Lower lobe of right lung (tissue), 2 donors: ENCODE results near the gene GFAP. TPM values are rescaled to one million over a fixed set of nuclear protein-coding genes. Genes with fewer than 3 reads are reported as not detected.

Experiments
- ATAC-seq, 2 donors: fragments of 200-7000 bp; cut with Tn5 transposase; one replicate each; pipeline ENCODE4 v1.9.1; 2020 to 2022; ENCODE audit warnings: mild to moderate bottlenecking in 2 of 2, moderate library complexity in 2 of 2
- DNase-seq: peaks from one replicate; pipeline ENCODE4 v3.0.0-alpha.2; 2020
- H3K27ac ChIP-seq: fragments of 200-600 bp; one replicate; pipeline ENCODE4 v1.8.0; 2022
- H3K27me3 ChIP-seq: fragments of 200-600 bp; one replicate; pipeline ENCODE4 v1.8.0; 2022; ENCODE audit warnings: low read depth
- H3K36me3 ChIP-seq: fragments of 200-600 bp; one replicate; pipeline ENCODE4 v1.8.0; 2022; ENCODE audit warnings: mild to moderate bottlenecking
- H3K4me1 ChIP-seq: fragments of 200-600 bp; one replicate; pipeline ENCODE4 v1.8.0; 2022
- H3K4me3 ChIP-seq: fragments of 200-600 bp; one replicate; pipeline ENCODE4 v1.8.0; 2022; ENCODE audit warnings: mild to moderate bottlenecking
- H3K9me3 ChIP-seq: fragments of 200-600 bp; one replicate; pipeline ENCODE4 v1.8.0; 2022
- intact Hi-C: fragments of 100-400 bp; cut with DNase I; formaldehyde crosslinking; loops from one replicate; pipeline ENCODE4 v1.11.0; 2022
- total RNA-seq: library from RNA; stranded (reverse); fragmentation: NEBNext Ultra II Directional; extraction: Animal tissue kit (Norgen Biotek cat#: 25700); gene quantifications from one replicate; pipeline ENCODE4 v1.2.1, GENCODE V29; 2021
- TF ChIP-seq, protein P1 (sequence below): fragments of 200-600 bp; IDR thresholded peaks from one replicate; pipeline ENCODE4 v1.8.0; 2022; ENCODE audit warnings: antibody characterized with exemption, mild to moderate bottlenecking
- donor health status: DM: no; HTN: yes; CAD: no; lungs with severe emphysema.

GFAP gene
- total RNA-seq, 1 donor from 2014 or later = not detected

- Histone ChIP-seq H3K4me1 (peaks cover 10% of the 10 kb centered on the region), H3K9me3 (no peaks in the 10 kb centered on the region), H3K36me3 (no peaks in the 10 kb centered on the region), H3K27ac (no peak overlapping the region), H3K27me3 (peaks cover 7% of the 10 kb centered on the region), H3K4me3 (no peak overlapping the region)
- TF ChIP-seq, protein P1, sequence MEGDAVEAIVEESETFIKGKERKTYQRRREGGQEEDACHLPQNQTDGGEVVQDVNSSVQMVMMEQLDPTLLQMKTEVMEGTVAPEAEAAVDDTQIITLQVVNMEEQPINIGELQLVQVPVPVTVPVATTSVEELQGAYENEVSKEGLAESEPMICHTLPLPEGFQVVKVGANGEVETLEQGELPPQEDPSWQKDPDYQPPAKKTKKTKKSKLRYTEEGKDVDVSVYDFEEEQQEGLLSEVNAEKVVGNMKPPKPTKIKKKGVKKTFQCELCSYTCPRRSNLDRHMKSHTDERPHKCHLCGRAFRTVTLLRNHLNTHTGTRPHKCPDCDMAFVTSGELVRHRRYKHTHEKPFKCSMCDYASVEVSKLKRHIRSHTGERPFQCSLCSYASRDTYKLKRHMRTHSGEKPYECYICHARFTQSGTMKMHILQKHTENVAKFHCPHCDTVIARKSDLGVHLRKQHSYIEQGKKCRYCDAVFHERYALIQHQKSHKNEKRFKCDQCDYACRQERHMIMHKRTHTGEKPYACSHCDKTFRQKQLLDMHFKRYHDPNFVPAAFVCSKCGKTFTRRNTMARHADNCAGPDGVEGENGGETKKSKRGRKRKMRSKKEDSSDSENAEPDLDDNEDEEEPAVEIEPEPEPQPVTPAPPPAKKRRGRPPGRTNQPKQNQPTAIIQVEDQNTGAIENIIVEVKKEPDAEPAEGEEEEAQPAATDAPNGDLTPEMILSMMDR = no peak
- ATAC-seq (no peak), DNase-seq (no peak)
- intact Hi-C loops = no loop called here
These were observed 27.2 kb upstream of the GFAP start for GRCh38 chr17:44942456-44942855.

DNA sequence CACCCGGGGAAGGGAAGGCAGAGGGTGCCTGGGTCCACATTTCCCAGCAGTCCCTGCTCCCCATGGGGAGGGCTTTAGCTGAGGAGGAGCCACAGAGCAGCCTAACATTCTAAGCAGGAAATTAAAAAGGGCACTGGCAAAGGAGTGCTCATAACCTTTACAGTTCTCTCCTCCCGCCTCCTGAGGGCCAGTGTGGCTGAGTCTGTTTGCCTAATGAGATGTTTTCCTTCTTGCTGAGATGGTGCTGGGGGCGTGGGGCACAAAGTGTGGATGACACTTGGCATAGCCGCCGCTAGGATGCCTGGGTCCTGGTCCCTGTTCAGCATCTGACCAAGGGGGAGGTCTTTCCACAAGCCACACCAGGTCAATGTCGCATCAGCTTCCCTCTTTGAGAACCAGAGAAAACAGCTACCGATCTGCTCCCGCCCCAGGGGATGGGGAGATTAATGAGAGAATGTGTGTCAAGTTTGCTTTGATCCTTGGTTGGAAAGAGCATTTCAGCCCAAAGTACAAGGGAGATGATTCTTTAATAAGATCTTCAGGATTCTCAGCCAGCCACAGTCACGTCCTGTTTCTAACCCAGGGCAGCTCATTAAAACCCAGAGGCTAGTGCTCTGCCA, 26.5 kb upstream of the GFAP start:
- no peak for ATAC-seq

DNA sequence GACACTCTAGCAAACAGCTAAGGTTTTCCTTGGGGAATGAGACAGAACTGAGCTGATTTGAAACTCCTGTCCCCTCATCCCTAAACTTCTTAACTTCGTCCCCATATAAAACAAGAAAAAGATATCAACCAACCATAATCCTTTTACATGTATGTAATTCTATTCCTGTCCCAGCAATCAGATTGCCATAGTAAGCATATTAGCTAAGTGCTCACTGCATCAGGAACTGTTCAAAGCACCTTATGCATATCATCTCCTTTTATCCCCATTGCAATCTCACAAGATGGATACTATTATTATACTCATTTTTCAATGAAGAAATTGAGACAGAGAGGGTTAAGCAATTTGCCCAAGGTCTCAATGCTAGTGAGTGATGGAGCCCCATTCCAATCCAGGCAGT, 25.5 kb upstream of the GFAP start:
- TF ChIP-seq, protein P1 = no peak
- no peaks in the 10 kb centered on the region for H3K36me3 ChIP-seq
- ATAC-seq = no peak
- H3K27ac ChIP-seq = no peak overlapping the region
- H3K4me1 ChIP-seq = peaks cover 3% of the 10 kb centered on the region
- H3K4me3 ChIP-seq = no peak overlapping the region
- H3K9me3 ChIP-seq = no peaks in the 10 kb centered on the region
- H3K27me3 ChIP-seq = no peaks in the 10 kb centered on the region
- intact Hi-C loops = no loop called here
- DNase-seq = no peak

More for the DNA sequence above, 26.5 kb upstream of the GFAP start:
- intact Hi-C loops = no loop called here
- Histone ChIP-seq H3K27me3 (peaks cover 6% of the 10 kb centered on the region), H3K4me1 (peaks cover 3% of the 10 kb centered on the region), H3K4me3 (no peak overlapping the region), H3K27ac (no peak overlapping the region), H3K36me3 (no peaks in the 10 kb centered on the region), H3K9me3 (no peaks in the 10 kb centered on the region)
- TF ChIP-seq, protein P1 = no peak
- peak; percentile 22 for DNase-seq

GRCh38 chr17:44940317-44940716, 25.0 kb upstream of the GFAP start:
- Histone ChIP-seq H3K27me3 (no peaks in the 10 kb centered on the region), H3K27ac (no peak overlapping the region), H3K9me3 (no peaks in the 10 kb centered on the region), H3K4me1 (peaks cover 3% of the 10 kb centered on the region), H3K4me3 (no peak overlapping the region), H3K36me3 (no peaks in the 10 kb centered on the region)
- intact Hi-C loops = no loop called here
- no peak for DNase-seq
- TF ChIP-seq, protein P1 = no peak
- peak in 1 of 2 donors; percentile 69 for ATAC-seq

- no peaks in the 10 kb centered on the region for H3K36me3 ChIP-seq
- peaks cover 3% of the 10 kb centered on the region for H3K4me1 ChIP-seq
- TF ChIP-seq, protein P1 = no peak
- no peak overlapping the region for H3K27ac ChIP-seq
- H3K27me3 ChIP-seq = no peaks in the 10 kb centered on the region
- ATAC-seq = no peak
- no peak overlapping the region for H3K4me3 ChIP-seq
- intact Hi-C loops = no loop called here
- DNase-seq = peak; percentile 38
- H3K9me3 ChIP-seq = no peaks in the 10 kb centered on the region
These were observed 19.8 kb upstream of the GFAP start for GRCh38 chr17:44935116-44935515.

DNA sequence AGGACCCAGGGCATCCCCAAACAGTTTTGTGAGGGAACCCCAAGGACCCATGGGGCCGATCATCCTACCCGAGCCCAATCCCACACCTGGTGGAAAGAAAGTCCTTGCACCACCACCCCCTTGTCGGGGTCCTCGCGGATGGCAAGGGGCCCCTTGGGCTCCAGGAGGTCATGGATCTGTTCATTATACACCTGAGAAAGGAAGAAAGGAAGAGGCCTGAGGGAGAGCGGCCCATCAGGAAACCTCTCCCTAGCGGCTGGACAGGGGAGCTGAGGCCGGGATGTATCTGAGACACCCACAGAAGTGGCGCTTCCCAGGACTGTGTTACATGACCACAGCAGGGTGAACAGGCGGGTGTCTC, 19.4 kb upstream of the GFAP start:
- H3K27me3 ChIP-seq = no peaks in the 10 kb centered on the region
- no peak overlapping the region for H3K4me3 ChIP-seq
- no peak for ATAC-seq
- no peaks in the 10 kb centered on the region for H3K36me3 ChIP-seq
- TF ChIP-seq, protein P1 = no peak
- intact Hi-C loops = no loop called here
- H3K27ac ChIP-seq = no peak overlapping the region
- peaks cover 2% of the 10 kb centered on the region for H3K4me1 ChIP-seq
- H3K9me3 ChIP-seq = no peaks in the 10 kb centered on the region
- DNase-seq = peak; percentile 21
